Tibial artery (tissue), 4 donors: ENCODE measurements around the gene NET1.

Experiments
- DNase-seq, 2 donors: peaks; one replicate each; pipeline ENCODE4 v3.0.0-alpha.2; 2019
- H3K27ac ChIP-seq, 2 donors: fragments of 200-600 bp; sonication (generic) in 1 of 2; 1 replicate in 1 of 2; 2 replicates in 1 of 2; pipeline ENCODE4 v1.5.1; 2018 to 2019; ENCODE audit warnings: mild to moderate bottlenecking in 1 of 2
- H3K27me3 ChIP-seq, 2 donors: fragments of 200-600 bp; sonication (generic) in 1 of 2; one replicate each; pipeline versions ENCODE4 v1.5.1 to v1.6.0; 2016 to 2019
- H3K36me3 ChIP-seq, 3 donors: fragments of 200-600 bp; sonication (generic) in 2 of 3; one replicate each; pipeline ENCODE4 v1.5.1; 2016 to 2019; ENCODE audit warnings: mild to moderate bottlenecking in 2 of 3
- H3K4me1 ChIP-seq, 4 donors: fragments of 200-600 bp; sonication (generic) in 2 of 4; 1 replicate in 3 of 4; 2 replicates in 1 of 4; pipeline ENCODE4 v1.5.1; 2016 to 2019
- H3K4me3 ChIP-seq, 2 donors: fragments of 200-600 bp; sonication (generic) in 1 of 2; 1 replicate in 1 of 2; 2 replicates in 1 of 2; pipeline ENCODE4 v1.5.1; 2018 to 2019; ENCODE audit warnings: mild to moderate bottlenecking in 2 of 2
- H3K9me3 ChIP-seq, 3 donors: fragments of 200-600 bp; sonication (generic) in 1 of 3; one replicate each; pipeline ENCODE4 v1.5.1; 2016 to 2019
- CTCF ChIP-seq, 2 experiments: fragments of 200-600 bp in 1 of 2; fragments of 450-650 bp in 1 of 2; IDR thresholded peaks; one replicate each; pipeline ENCODE4 v1.5.1; 2017 to 2019; ENCODE audit warnings: antibody characterized with exemption in 2 of 2, mild to moderate bottlenecking in 1 of 2, moderate library complexity in 1 of 2
- intact Hi-C: fragments of 100-400 bp; cut with DNase I; formaldehyde crosslinking; loops from one replicate; pipeline ENCODE4 v1.15.0; 2023; ENCODE audit warnings: low total_unique reads

Gene NET1

GRCh38 chr10:5486853-5487235 lies 74.5 kb downstream of the NET1 start:
- Histone ChIP-seq H3K9me3 (no peaks in the 10 kb centered on the region), H3K36me3 (no peaks in the 10 kb centered on the region), H3K27me3 (no peaks in the 10 kb centered on the region), H3K27ac (no peak overlapping the region), H3K4me3 (no peak overlapping the region), H3K4me1 (peaks cover 0 to 6% (median 0%) of the 10 kb centered on the region in 4 donors)
- intact Hi-C loops, result no loop called here
- no peak for DNase-seq
- TF ChIP-seq CTCF (IDR thresholded peaks at IDR 0.05), result no peak

- no peak for DNase-seq
- Histone ChIP-seq H3K9me3 (peaks cover 0 to 5% (median 0%) of the 10 kb centered on the region in 3 donors), H3K4me3 (no peak overlapping the region), H3K27me3 (no peaks in the 10 kb centered on the region), H3K4me1 (peaks cover 0 to 6% (median 0%) of the 10 kb centered on the region in 4 donors), H3K36me3 (no peaks in the 10 kb centered on the region), H3K27ac (no peak overlapping the region)
- intact Hi-C loops, result no loop called here
- TF ChIP-seq CTCF (IDR thresholded peaks at IDR 0.05), result no peak
These were observed 76.2 kb downstream of the NET1 start for GRCh38 chr10:5488272-5489161.

- no peak for DNase-seq
- H3K27ac ChIP-seq, result no peak overlapping the region
- no peak overlapping the region for H3K4me3 ChIP-seq
- no peaks in the 10 kb centered on the region for H3K27me3 ChIP-seq
- intact Hi-C loops, result no loop called here
- peaks cover 0 to 6% (median 0%) of the 10 kb centered on the region in 4 donors for H3K4me1 ChIP-seq
- peaks cover 0 to 5% (median 0%) of the 10 kb centered on the region in 3 donors for H3K9me3 ChIP-seq
- no peak for TF ChIP-seq CTCF (IDR thresholded peaks at IDR 0.05)
- no peaks in the 10 kb centered on the region for H3K36me3 ChIP-seq
These were observed 77.7 kb downstream of the NET1 start for GRCh38 chr10:5490032-5490431.

GRCh38 chr10:5490698-5491464 lies 78.5 kb downstream of the NET1 start:
- H3K4me1 ChIP-seq, result peaks cover 0 to 6% (median 0%) of the 10 kb centered on the region in 4 donors
- intact Hi-C loops, result no loop called here
- H3K27me3 ChIP-seq, result no peaks in the 10 kb centered on the region
- H3K9me3 ChIP-seq, result peaks cover 0 to 5% (median 0%) of the 10 kb centered on the region in 3 donors
- no peak overlapping the region for H3K27ac ChIP-seq
- DNase-seq, result no peak
- no peaks in the 10 kb centered on the region for H3K36me3 ChIP-seq
- no peak overlapping the region for H3K4me3 ChIP-seq
- TF ChIP-seq CTCF (IDR thresholded peaks at IDR 0.05), result no peak

GRCh38 chr10:5491477-5491876 lies 79.1 kb downstream of the NET1 start:
- peaks cover 0 to 5% (median 0%) of the 10 kb centered on the region in 3 donors for H3K9me3 ChIP-seq
- intact Hi-C loops, result no loop called here
- H3K4me3 ChIP-seq, result no peak overlapping the region
- no peaks in the 10 kb centered on the region for H3K36me3 ChIP-seq
- H3K27ac ChIP-seq, result no peak overlapping the region
- TF ChIP-seq CTCF (IDR thresholded peaks at IDR 0.05), result no peak
- no peaks in the 10 kb centered on the region for H3K27me3 ChIP-seq
- peaks cover 0 to 6% (median 0%) of the 10 kb centered on the region in 4 donors for H3K4me1 ChIP-seq
- DNase-seq, result no peak
